Transverse colon (tissue), 3 donors: ENCODE results near the gene TPT1.
"Not testable (repeated sequence)": the region's sequence is repeated elsewhere in the genome, so short reads cannot be mapped to it uniquely, and the experiment has no call there.

Experiments
- POLR2A ChIP-seq: fragments of 450-650 bp; IDR thresholded peaks from one replicate; pipeline ENCODE4 v1.6.1; 2016; ENCODE audit warnings: antibody characterized with exemption, mild to moderate bottlenecking, moderate library complexity
- POLR2AphosphoS5 ChIP-seq, 3 donors: sonication (generic); formaldehyde crosslinking; IDR thresholded peaks; one replicate each; pipeline ENCODE4 v1.6.1; 2016; ENCODE audit warnings: antibody characterized with exemption in 3 of 3

GRCh38 chr13:45376651-45377050 is 35.7 kb upstream of the TPT1 start:
- not testable (repeated sequence) for TF ChIP-seq POLR2A; POLR2AphosphoS5 (IDR thresholded peaks at IDR 0.05)
